Prostate gland (tissue), 2 donors: ENCODE results near the gene DOCK11. TPM values are rescaled to one million over a fixed set of nuclear protein-coding genes. Genes with fewer than 3 reads are reported as not detected.

Source experiments
- DNase-seq: peaks from one replicate; pipeline ENCODE4 v3.0.0-alpha.2; 2019; ENCODE audit warnings: low spot score
- H3K27ac ChIP-seq, 2 donors: fragments of 200-600 bp; sonication (generic); 2 replicates each; pipeline ENCODE4 v1.5.1; 2017 to 2019
- H3K27me3 ChIP-seq: fragments of 200-600 bp; sonication (generic); replicated peaks from 2 replicates; pipeline ENCODE4 v1.5.1; 2019; ENCODE audit not compliant: insufficient read depth
- H3K36me3 ChIP-seq, 2 donors: fragments of 200-600 bp; sonication (generic); 1 replicate in 1 of 2; 2 replicates in 1 of 2; pipeline versions ENCODE4 v1.5.1 to v1.8.1; 2017 to 2019
- H3K4me1 ChIP-seq: fragments of 200-600 bp; sonication (generic); replicated peaks from 2 replicates; pipeline ENCODE4 v1.5.1; 2019
- H3K4me3 ChIP-seq, 2 donors: fragments of 200-600 bp; sonication (generic); 2 replicates each; pipeline ENCODE4 v1.5.1; 2017 to 2019
- H3K9me3 ChIP-seq: fragments of 200-600 bp; sonication (generic); 2 replicates; pipeline ENCODE4 v1.5.1; 2017
- CTCF ChIP-seq, 4 experiments: fragments of 200-600 bp in 2 of 4; fragments of 450-650 bp in 2 of 4; sonication (generic) in 2 of 4; IDR thresholded peaks; 1 replicate in 3 of 4; 2 replicates in 1 of 4; pipeline ENCODE4 v1.5.1; 2016 to 2019; ENCODE audit warnings: antibody characterized with exemption in 4 of 4, mild to moderate bottlenecking in 2 of 4, moderate library complexity in 2 of 4
- POLR2A ChIP-seq: fragments of 450-650 bp; IDR thresholded peaks from one replicate; pipeline ENCODE4 v1.6.1; 2016; ENCODE audit warnings: antibody characterized with exemption, mild to moderate bottlenecking
- POLR2AphosphoS5 ChIP-seq: sonication (generic); formaldehyde crosslinking; IDR thresholded peaks from one replicate; pipeline ENCODE4 v1.6.1; 2017; ENCODE audit warnings: antibody characterized with exemption
- WGBS: methylation state at CpG from one replicate; pipeline ENCODE4 v1.1.5; 2018; 5-methylcytosine and 5-hydroxymethylcytosine counted together
- intact Hi-C: fragments of 100-400 bp; cut with DNase I; formaldehyde crosslinking; loops from one replicate; pipeline ENCODE4 v1.14.2; 2022
- total RNA-seq, 2 donors: library from RNA; depleted of rRNA; stranded (reverse); fragments of >200 nt; gene quantifications; one replicate each; pipeline ENCODE4 v1.1.0, GENCODE V29; 2016

Gene DOCK11
- total RNA-seq, 2 donors from 2014 or later, result 2.6 to 4.7 TPM

DNA sequence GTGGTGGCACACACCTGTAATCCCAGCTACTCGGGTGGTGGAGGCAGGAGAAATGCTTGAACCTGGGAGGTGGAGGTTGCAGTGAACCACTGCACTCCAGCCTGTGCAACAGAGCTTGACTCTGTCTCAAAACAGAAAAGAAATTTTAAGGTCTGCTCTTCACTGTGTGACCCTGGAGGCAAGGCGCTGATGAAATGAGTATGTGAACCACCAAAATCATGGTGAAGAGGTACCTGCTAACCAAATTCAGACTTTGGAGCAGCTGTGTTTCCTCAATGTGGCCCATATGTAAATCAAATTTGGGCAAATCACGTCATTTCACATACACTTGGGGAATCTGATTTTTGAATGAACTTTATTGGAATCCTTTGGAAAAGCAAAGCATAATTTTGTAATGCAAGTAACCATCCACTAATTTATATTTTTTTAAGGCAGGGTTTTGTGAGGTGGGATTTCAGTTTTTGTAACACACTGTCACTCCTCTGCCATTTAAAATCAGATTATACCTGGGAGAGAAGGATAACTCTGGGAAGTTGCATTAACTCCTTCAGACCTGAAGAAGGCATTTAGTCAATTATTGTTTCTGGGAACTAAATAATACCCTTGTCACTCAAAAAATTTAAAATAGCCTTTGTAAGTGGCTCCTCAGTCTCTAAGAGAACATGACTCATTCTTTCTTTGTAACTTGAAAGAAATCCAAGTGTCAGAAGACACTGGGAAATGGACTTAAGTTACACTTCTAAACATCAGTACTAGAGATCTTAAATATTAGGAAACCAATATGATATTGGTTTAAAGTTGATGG lies 24.0 kb downstream of the DOCK11 start:
- TF ChIP-seq POLR2A, result no peak
- TF ChIP-seq CTCF (IDR thresholded peaks at IDR 0.05), result no peak
- TF ChIP-seq POLR2AphosphoS5, result no peak
- H3K4me3 ChIP-seq, result no peak overlapping the region
- no peaks in the 10 kb centered on the region for H3K4me1 ChIP-seq
- WGBS, result 84% methylated on average over 3 of the region's 3 CpGs
- no peak for DNase-seq
- no peaks in the 10 kb centered on the region for H3K27me3 ChIP-seq
- no peak overlapping the region for H3K27ac ChIP-seq
- H3K36me3 ChIP-seq, result no peaks in the 10 kb centered on the region
- intact Hi-C loops, result no loop called here
- H3K9me3 ChIP-seq, result no peaks in the 10 kb centered on the region

- Histone ChIP-seq H3K27ac (no peak overlapping the region), H3K27me3 (no peaks in the 10 kb centered on the region), H3K4me1 (no peaks in the 10 kb centered on the region), H3K36me3 (no peaks in the 10 kb centered on the region), H3K9me3 (no peaks in the 10 kb centered on the region), H3K4me3 (no peak overlapping the region)
- intact Hi-C loops, result no loop called here
- TF ChIP-seq CTCF (IDR thresholded peaks at IDR 0.05), result no peak
- no peak for TF ChIP-seq POLR2AphosphoS5
- no peak for TF ChIP-seq POLR2A
- DNase-seq, result no peak
- 64% methylated on average over 5 of the region's 5 CpGs for WGBS
Measured at GRCh38 chrX:118520216-118521206, 24.9 kb downstream of the DOCK11 start.

GRCh38 chrX:118521435-118521834 lies 25.8 kb downstream of the DOCK11 start:
- Histone ChIP-seq H3K36me3 (no peaks in the 10 kb centered on the region), H3K9me3 (no peaks in the 10 kb centered on the region), H3K4me3 (no peak overlapping the region), H3K27me3 (no peaks in the 10 kb centered on the region), H3K27ac (no peak overlapping the region), H3K4me1 (no peaks in the 10 kb centered on the region)
- WGBS, result 65% methylated on average over 3 of the region's 3 CpGs
- no peak for DNase-seq
- intact Hi-C loops, result no loop called here
- TF ChIP-seq POLR2A (no peak), POLR2AphosphoS5 (no peak), CTCF (IDR thresholded peaks at IDR 0.05) (no peak)

DNA sequence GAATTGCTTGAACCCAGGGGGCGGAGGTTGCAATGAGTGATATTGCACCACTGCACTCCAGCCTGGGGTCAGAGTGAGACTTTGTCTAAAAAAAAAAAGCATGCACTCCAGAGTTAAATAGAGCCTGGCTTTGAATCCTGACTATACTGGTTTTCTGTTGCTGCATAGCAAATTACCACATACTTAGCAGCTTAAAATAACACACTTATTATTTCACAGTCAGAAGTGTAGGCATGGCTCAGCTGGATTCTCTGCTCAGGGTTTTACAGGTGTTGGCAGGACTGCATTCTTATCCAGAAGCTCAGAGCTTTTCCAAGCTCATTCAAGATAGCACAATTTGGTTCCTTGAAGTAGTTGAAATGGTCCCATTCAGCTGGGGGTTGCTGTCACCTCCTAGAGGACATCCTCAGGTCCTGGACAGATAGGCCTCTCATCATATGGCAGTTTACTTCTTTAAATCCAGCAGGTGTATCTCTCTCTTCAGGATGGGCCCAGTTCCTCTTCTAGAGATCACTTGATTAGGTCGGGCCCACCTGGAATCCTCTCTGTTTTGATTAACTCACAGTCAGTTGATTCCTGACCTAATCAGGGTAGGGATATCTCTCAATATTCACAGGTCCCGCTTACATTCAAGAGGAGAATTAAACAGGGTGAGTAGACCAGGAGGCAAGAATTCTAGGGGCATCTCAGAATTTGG lies 26.8 kb downstream of the DOCK11 start:
- Histone ChIP-seq H3K9me3 (no peaks in the 10 kb centered on the region), H3K4me3 (no peak overlapping the region), H3K36me3 (no peaks in the 10 kb centered on the region), H3K27me3 (no peaks in the 10 kb centered on the region), H3K4me1 (no peaks in the 10 kb centered on the region), H3K27ac (no peak overlapping the region)
- WGBS, result 95% methylated on average over 3 of the region's 3 CpGs
- no peak for DNase-seq
- no peak for TF ChIP-seq CTCF (IDR thresholded peaks at IDR 0.05)
- intact Hi-C loops, result no loop called here
